ENCODE measurements around the gene THAP10. TPM values are rescaled to one million over a fixed set of nuclear protein-coding genes. Genes with fewer than 3 reads are reported as not detected.
"Not testable (repeated sequence)": the region's sequence is repeated elsewhere in the genome, so short reads cannot be mapped to it uniquely, and the experiment has no call there.

The THAP10 gene
- total RNA-seq, 1 donor from 2014 or later: 3.4 TPM

GRCh38 chr15:70882361-70882760, 9.9 kb downstream of the THAP10 start:
- intact Hi-C loops (cut with DNase I): no loop called here
- ATAC-seq (no peak), DNase-seq (ENCODE audit: low spot score) (no peak)

- intact Hi-C loops (cut with DNase I): no loop called here
- DNase-seq (ENCODE audit: low spot score) (no peak), ATAC-seq (no peak)
Observed at GRCh38 chr15:70880781-70881180, 11.5 kb downstream of the THAP10 start.

- intact Hi-C loops (cut with DNase I): no loop called here
- no peak for ATAC-seq
- no peak for DNase-seq (ENCODE audit: low spot score)
Observed at GRCh38 chr15:70879401-70879800, 12.8 kb downstream of the THAP10 start.

DNA sequence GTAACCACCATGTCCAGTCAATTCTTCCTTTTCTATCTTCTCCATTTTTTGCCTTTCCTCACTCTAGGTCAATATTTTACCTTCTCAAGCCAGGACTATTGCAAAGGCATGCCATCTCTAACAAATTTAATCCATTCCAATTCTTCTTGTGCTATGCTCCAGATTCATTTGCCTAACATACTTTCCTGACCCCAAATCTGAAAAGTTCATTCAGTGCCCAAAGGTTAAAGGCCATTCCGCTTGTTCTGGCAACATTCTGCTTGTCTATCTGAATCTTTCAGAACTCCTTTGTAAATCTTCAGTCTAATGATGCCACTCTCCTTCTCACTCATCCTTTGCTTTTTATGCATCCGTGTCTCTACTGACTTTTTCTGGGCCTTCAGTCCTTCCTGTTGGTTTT, 15.6 kb downstream of the THAP10 start:
- intact Hi-C loops (cut with DNase I): no loop called here
- DNase-seq (ENCODE audit: low spot score) (no peak), ATAC-seq (no peak)

DNA sequence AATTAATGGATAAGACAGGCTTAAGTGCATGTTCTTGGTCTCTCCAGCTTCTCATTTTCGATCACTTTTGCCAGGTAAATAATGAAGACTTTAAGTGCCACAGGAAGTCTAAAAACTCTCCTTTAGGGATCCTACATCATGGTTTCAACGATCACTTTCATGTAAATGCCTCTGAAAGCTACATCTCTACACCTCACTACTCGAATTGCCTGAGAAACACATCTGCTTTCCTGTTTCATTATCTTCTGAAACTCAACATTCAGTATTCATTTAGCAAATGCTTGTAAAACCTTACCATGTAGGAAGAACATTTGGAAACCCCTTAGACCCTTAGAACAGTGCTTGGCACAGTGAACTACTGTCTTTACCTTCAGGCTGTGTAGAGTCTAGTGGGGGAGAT, 16.2 kb downstream of the THAP10 start:
- intact Hi-C loops (cut with DNase I): no loop called here
- ATAC-seq (no peak), DNase-seq (ENCODE audit: low spot score) (no peak)

DNA sequence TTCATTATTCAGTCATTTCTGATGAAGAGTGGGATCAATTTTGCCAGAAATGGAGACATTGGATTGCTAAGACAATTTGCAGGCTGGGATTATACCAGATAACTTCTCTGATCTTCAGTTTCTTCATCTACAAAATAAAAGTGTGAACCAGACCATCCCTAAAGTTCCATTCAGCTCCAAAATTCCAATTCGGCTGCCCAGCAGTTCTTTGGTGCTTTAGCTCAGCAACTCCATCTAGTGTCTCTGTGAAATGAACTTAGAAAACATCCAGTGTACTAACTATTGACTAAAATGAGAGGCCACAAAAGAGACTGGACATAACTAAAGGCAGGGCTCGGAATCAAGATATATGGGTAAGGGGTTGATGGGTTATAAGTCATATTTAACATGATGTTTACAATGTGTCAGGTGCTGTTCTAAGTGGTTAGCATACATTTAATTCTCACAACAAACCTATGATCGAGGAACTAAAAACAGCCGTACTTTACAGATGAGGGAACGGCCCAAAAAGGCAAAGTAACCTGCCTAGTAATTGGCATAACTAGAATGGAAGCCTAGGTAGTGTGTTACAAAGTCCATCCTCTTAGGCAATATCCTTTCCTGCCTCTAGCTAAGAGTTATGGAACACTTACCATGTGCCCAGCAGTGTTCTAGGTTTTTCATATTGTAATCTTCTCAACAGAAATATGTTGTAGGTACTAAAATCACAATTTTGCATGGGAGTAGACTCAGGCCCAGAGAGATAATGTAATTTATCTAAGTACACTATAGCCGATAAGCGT, 17.0 kb downstream of the THAP10 start:
- ATAC-seq (peak; percentile 86), DNase-seq (ENCODE audit: low spot score) (no peak)
- intact Hi-C loops (cut with DNase I): no loop called here

GRCh38 chr15:70873232-70874054, 18.8 kb downstream of the THAP10 start:
- ATAC-seq: no peak
- intact Hi-C loops (cut with DNase I): no loop called here
- no peak for DNase-seq (ENCODE audit: low spot score)

DNA sequence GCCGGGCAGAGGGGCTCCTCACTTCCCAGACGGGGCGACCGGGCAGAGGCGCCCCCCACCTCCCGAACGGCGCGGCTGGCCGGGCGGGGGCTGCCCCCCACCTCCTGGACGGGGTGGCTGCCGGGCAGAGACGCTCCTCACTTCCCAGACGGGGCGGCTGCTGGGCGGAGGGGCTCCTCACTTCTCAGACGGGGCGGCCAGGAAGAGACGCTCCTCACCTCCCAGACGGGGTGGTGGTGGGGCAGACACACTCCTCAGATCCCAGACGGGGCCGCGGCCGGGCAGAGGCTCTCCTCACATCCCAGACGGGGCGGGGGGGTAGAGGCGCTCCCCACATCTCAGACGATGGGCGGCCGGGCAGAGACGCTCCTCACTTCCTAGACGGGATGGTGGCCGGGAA, 20.7 kb downstream of the THAP10 start:
- DNase-seq (ENCODE audit: low spot score); ATAC-seq; intact Hi-C loops (cut with DNase I): not testable (repeated sequence)

DNA sequence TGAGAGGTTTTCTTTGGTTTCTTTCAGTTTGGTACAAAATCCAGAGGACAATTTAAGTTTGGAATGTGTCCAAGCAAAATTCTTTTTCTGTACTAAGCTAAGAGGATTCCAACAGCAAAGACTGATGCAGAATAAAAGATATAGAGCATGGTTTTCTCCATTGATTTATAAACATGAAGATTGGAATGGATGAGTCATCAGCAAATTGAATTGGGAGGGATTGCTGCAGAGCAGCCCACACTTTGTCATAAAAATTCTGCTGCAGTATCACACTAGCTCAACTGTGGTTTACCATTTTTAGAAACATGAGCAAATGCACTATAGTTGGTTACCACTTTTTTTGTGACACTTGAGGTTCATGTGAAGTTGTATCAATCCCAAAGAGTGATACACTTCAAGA, 22.2 kb downstream of the THAP10 start:
- DNase-seq (ENCODE audit: low spot score) (no peak), ATAC-seq (peak; percentile 18)
- intact Hi-C loops (cut with DNase I): no loop called here

GRCh38 chr15:70869346-70869745, 22.9 kb downstream of the THAP10 start:
- no peak for ATAC-seq
- intact Hi-C loops (cut with DNase I): no loop called here
- no peak for DNase-seq (ENCODE audit: low spot score)

GRCh38 chr15:70867911-70868467, 24.2 kb downstream of the THAP10 start:
- DNase-seq (ENCODE audit: low spot score): peak; percentile 74
- intact Hi-C loops (cut with DNase I): no loop called here
- peak; percentile 85 for ATAC-seq

GRCh38 chr15:70866982-70867641, 25.1 kb downstream of the THAP10 start:
- DNase-seq (ENCODE audit: low spot score) (no peak), ATAC-seq (peak; percentile 57)
- intact Hi-C loops (cut with DNase I): no loop called here

- ATAC-seq: peak; percentile 81
- intact Hi-C loops (cut with DNase I): no loop called here
- DNase-seq (ENCODE audit: low spot score): no peak
Observed at GRCh38 chr15:70863450-70864218, 28.6 kb downstream of the THAP10 start.

- intact Hi-C loops (cut with DNase I): no loop called here
- DNase-seq (ENCODE audit: low spot score) (no peak), ATAC-seq (no peak)
Observed at GRCh38 chr15:70859998-70860397, 32.2 kb downstream of the THAP10 start.

DNA sequence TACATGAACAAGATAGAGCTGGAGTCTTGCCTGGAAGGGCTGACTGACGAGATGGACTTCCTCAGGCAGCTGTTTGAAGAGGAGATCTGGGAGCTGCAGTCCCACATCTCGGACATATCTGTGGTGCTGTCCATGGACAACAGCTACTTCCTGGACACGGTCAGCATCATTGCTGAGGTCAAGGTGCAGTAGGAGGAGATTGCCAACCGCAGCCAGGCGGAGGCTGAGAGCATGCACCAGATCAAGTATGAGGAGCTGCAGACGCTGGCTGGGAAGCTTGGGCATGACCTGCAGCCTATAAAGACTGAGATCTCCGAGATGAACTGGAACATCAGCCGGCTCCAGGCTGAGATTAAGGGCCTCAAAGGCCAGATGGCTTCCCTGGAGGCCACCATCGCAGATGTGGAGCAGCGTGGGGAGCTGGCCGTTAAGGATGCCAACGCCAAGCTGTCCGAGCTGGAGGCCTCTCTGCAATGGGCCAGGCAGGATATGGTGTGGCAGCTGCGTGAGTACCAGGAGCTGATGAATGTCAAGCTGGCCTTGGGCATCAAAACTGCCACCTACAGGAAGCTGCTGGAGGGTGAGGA, 32.8 kb downstream of the THAP10 start:
- intact Hi-C loops (cut with DNase I): no loop called here
- ATAC-seq (no peak), DNase-seq (ENCODE audit: low spot score) (no peak)

DNA sequence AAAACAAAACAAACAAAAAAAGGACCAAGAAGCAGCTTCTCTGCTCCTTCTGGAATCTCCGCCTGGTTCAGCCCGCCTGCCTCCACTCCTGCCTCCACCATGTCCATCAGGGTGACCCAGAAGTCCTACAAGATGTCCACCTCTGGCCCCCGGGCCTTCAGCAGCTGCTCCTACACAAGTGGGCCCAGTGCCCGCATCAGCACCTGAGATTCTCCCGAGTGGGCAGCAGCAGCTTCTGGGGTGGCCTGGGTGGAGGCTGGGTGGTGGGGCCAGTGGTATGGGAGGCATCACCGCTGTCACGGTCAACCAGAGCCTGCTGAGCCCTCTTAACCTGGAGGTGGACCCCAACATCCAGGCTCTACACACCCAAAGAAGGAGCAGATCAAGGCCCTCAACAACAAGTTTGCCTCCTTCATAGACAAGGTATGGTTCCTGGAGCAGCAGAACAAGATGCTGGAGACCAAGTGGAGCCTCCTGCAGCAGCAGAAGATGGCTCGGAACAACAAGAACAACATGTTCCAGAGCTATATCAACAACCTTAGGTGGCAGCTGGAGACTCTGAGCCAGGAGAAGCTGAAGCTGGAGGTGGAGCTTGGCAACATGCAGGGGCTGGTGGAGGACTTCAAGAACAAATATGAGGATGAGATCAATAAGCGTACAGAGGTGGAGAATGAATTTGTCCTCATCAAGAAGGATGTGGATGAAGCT, 33.5 kb downstream of the THAP10 start:
- DNase-seq (ENCODE audit: low spot score); intact Hi-C loops (cut with DNase I); ATAC-seq: not testable (repeated sequence)

DNA sequence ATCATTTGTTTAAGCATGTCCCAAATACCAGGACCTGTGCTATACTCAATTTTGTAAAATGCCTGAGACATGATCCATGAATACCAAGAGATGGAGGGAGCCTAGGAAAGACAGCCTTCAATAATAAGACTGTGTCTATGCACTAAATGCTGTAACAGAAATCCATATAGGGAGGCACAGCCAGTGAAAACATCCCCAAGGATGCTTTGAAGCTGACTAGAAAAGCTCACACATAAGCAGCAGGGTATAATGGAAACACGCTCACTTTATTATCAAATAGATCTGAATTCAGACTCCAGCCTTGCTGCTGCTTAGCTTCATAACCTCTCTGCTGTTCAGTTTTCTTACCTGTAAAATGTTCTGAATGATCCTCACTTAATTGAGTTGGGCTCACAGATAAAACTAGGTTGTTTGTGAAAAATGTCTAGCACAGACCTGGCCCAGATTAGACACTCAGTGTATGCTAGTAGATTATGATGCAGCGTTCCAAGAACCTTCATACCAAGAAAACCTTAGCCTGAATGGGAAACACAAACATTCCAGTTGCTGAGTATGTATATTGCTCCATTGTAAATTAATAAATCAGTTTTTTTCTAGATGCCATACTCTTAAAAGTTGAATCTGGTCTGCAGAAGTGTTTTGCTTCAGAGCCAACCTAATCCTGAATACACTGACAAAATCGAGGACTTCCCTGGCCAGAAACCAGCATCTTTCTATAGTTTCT, 34.5 kb downstream of the THAP10 start:
- DNase-seq (ENCODE audit: low spot score) (no peak), ATAC-seq (no peak)
- intact Hi-C loops (cut with DNase I): no loop called here

All from sciatic nerve (tissue), 2 donors.